Parathyroid adenoma (tissue), 2 donors: Measurements from ENCODE around the gene IQCE.
"Not testable (repeated sequence)": the region's sequence is repeated elsewhere in the genome, so short reads cannot be mapped to it uniquely, and the experiment has no call there.

Experiments
- H2AFZ ChIP-seq: fragments of 300-600 bp; sonication (generic); one replicate; pipeline ENCODE4 v1.7.0; 2017; ENCODE audit warnings: antibody characterized with exemption, mild to moderate bottlenecking
- H3K27ac ChIP-seq: fragments of 300-600 bp; sonication (generic); one replicate; pipeline ENCODE4 v1.7.0; 2017
- H3K27me3 ChIP-seq: fragments of 300-600 bp; sonication (generic); one replicate; pipeline ENCODE4 v1.7.0; 2017; ENCODE audit warnings: low read length; ENCODE audit not compliant: control insufficient read depth, insufficient read depth
- H3K36me3 ChIP-seq: fragments of 300-600 bp; sonication (generic); one replicate; pipeline ENCODE4 v1.7.0; 2017; ENCODE audit warnings: low read length; ENCODE audit not compliant: control insufficient read depth, insufficient read depth
- H3K4me1 ChIP-seq: fragments of 300-600 bp; sonication (generic); one replicate; pipeline ENCODE4 v1.7.0; 2017; ENCODE audit warnings: control low read depth
- H3K4me2 ChIP-seq: fragments of 300-600 bp; sonication (generic); one replicate; pipeline ENCODE4 v1.7.0; 2017; ENCODE audit warnings: low read length
- H3K4me3 ChIP-seq: fragments of 300-600 bp; sonication (generic); one replicate; pipeline ENCODE4 v1.7.0; 2017; ENCODE audit warnings: low read depth, low read length
- H3K79me2 ChIP-seq: fragments of 300-600 bp; sonication (generic); one replicate; pipeline ENCODE4 v1.7.0; 2017; ENCODE audit warnings: control low read depth
- H3K9ac ChIP-seq: fragments of 300-600 bp; sonication (generic); one replicate; pipeline ENCODE4 v1.7.0; 2017; ENCODE audit warnings: mild to moderate bottlenecking
- H3K9me3 ChIP-seq: fragments of 300-600 bp; sonication (generic); one replicate; pipeline ENCODE4 v1.7.0; 2017; ENCODE audit warnings: low read length; ENCODE audit not compliant: control insufficient read depth
- CTCF ChIP-seq: fragments of 300-600 bp; sonication (generic); IDR thresholded peaks from one replicate; pipeline ENCODE4 v1.7.0; 2017; ENCODE audit warnings: antibody characterized with exemption, mild to moderate bottlenecking
- donor health status: primary hyperparathyroidism.

The IQCE gene

DNA sequence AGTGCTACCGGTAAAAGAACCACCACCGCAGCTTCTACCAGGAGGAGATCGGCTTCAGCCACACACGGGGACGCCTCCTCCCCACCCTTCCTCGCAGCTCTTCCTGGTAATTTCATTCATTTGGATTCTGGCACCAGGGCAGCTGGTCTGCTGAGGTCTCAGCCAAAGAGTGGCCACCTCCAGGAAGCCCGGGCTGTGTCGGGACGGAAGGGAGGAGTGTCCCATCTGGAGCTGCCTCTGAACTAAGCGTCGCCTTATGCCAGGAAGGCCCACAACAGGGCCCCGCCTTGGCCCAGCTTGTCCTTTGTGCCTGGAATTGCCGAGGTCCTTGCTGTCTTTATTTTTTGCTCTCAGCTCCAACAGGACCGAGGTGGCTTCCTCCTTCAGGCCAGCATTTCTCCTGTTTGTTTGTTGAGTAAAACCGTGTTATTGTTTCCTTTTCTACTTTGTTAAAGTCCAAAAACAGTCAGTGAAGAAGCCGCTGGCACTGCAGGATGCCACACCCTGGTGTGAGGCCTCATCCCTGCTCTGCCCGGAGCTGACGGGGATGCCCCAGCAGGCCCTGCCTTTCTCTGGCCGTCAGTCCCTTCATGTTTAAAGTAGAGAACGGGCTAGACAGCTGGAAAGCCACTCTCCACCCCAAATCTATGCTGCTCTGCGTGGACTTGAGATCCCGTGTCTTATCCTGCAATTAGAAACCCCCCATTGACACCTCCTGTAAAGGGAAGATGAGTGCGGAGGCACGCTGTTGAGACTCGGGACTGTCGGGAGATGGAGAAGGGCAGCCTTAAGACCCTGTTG, 48.5 kb downstream of the IQCE start:
- no peaks in the 10 kb centered on the region for H3K36me3 ChIP-seq
- H3K4me3 ChIP-seq, result no peak overlapping the region

GRCh38 chr7:2607923-2608904, 49.4 kb downstream of the IQCE start:
- H3K4me3 ChIP-seq, result no peak overlapping the region
- no peak for TF ChIP-seq CTCF
- no peaks in the 10 kb centered on the region for H3K9me3 ChIP-seq
- H3K36me3 ChIP-seq, result no peaks in the 10 kb centered on the region
- H3K79me2 ChIP-seq, result no peaks in the 10 kb centered on the region
- H3K4me2 ChIP-seq, result no peak overlapping the region
- H3K27me3 ChIP-seq, result no peaks in the 10 kb centered on the region
- no peak overlapping the region for H2AFZ ChIP-seq
- H3K4me1 ChIP-seq, result no peaks in the 10 kb centered on the region
- H3K27ac ChIP-seq, result peak overlapping the region; percentile 72
- H3K9ac ChIP-seq, result no peak overlapping the region

More for the DNA sequence above, 48.5 kb downstream of the IQCE start:
- H3K4me2 ChIP-seq, result no peak overlapping the region
- no peaks in the 10 kb centered on the region for H3K79me2 ChIP-seq
- H3K27me3 ChIP-seq, result no peaks in the 10 kb centered on the region
- no peaks in the 10 kb centered on the region for H3K4me1 ChIP-seq
- TF ChIP-seq CTCF, result no peak
- no peak overlapping the region for H2AFZ ChIP-seq
- H3K9ac ChIP-seq, result no peak overlapping the region
- H3K27ac ChIP-seq, result peak overlapping the region; percentile 72
- H3K9me3 ChIP-seq, result no peaks in the 10 kb centered on the region

DNA sequence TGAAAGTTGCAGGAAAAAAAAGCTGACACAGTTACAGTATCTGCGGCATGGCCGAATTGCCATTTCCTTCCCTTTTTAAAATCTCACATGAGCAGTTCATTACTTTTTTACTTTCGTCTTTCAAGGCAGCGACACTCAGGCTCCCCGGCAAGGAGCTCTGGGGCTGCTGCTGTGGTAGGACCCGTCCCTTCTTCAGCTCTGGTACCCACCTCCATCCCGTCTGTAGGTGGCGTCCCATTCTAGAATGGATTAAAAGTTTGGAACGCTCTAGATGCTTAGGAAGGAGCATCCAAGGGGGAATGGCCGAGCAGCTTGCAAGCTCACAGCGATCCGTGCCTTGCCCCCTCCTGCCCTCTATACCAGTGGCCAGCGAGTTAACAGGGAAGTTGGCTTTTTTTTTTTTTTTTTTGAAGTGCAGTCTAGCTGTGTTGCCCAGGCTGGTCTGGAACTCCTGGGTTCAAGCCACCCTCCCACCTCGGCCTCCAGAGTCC, 50.2 kb downstream of the IQCE start:
- H3K27ac ChIP-seq, result no peak overlapping the region
- H3K79me2 ChIP-seq, result no peaks in the 10 kb centered on the region
- no peak overlapping the region for H2AFZ ChIP-seq
- H3K4me2 ChIP-seq, result no peak overlapping the region
- no peaks in the 10 kb centered on the region for H3K36me3 ChIP-seq
- H3K9ac ChIP-seq, result no peak overlapping the region
- H3K4me3 ChIP-seq, result no peak overlapping the region
- no peaks in the 10 kb centered on the region for H3K27me3 ChIP-seq
- no peak for TF ChIP-seq CTCF
- H3K4me1 ChIP-seq, result no peaks in the 10 kb centered on the region
- H3K9me3 ChIP-seq, result no peaks in the 10 kb centered on the region

- H3K36me3 ChIP-seq, H3K9me3 ChIP-seq, H2AFZ ChIP-seq, H3K27ac ChIP-seq, H3K27me3 ChIP-seq, H3K4me1 ChIP-seq, H3K4me2 ChIP-seq, H3K79me2 ChIP-seq, H3K4me3 ChIP-seq, H3K9ac ChIP-seq: not testable (repeated sequence)
Measured at GRCh38 chr7:2609646-2610045, 50.9 kb downstream of the IQCE start.

- Histone ChIP-seq H2AFZ (no peak overlapping the region), H3K27me3 (no peaks in the 10 kb centered on the region), H3K4me2 (no peak overlapping the region), H3K27ac (no peak overlapping the region), H3K79me2 (no peaks in the 10 kb centered on the region), H3K4me1 (peaks cover 4% of the 10 kb centered on the region), H3K36me3 (no peaks in the 10 kb centered on the region), H3K9ac (no peak overlapping the region), H3K9me3 (no peaks in the 10 kb centered on the region), H3K4me3 (no peak overlapping the region)
- no peak for TF ChIP-seq CTCF
Measured at GRCh38 chr7:2610466-2610865, 51.7 kb downstream of the IQCE start.
